H9 (cell line): ENCODE measurements around the gene RBX1. TPM values are rescaled to one million over a fixed set of nuclear protein-coding genes. Genes with fewer than 3 reads are reported as not detected.
A peak's percentile ranks its signal among the peaks of the same experiment; 100 is the strongest.

Experiments
- DNase-seq: peaks from one replicate; pipeline ENCODE4 v3.0.0-alpha.2; 2017
- H2AFZ ChIP-seq: one replicate; pipeline ENCODE4 v1.6.1; 2013; ENCODE audit warnings: mild to moderate bottlenecking, low read length, control low read depth, moderate library complexity
- H2AK5ac ChIP-seq: 2 replicates; pipeline ENCODE4 v1.6.1; 2013; ENCODE audit warnings: low read length, control low read depth, mixed read lengths; ENCODE audit not compliant: insufficient read length
- H2BK120ac ChIP-seq: one replicate; pipeline ENCODE4 v1.6.1; 2013; ENCODE audit warnings: low read depth, mild to moderate bottlenecking, low read length, control low read depth, inconsistent platforms; ENCODE audit not compliant: poor library complexity, severe bottlenecking
- H2BK12ac ChIP-seq: 2 replicates; pipeline ENCODE4 v1.6.1; 2013; ENCODE audit warnings: low read length, control low read depth, mixed read lengths, low read depth; ENCODE audit not compliant: insufficient read length
- H2BK15ac ChIP-seq: 2 replicates; pipeline ENCODE4 v1.6.1; 2013; ENCODE audit warnings: low read depth, low read length, control low read depth
- H2BK20ac ChIP-seq: one replicate; pipeline ENCODE4 v1.6.1; 2013; ENCODE audit warnings: low read depth, mild to moderate bottlenecking, low read length, control low read depth, inconsistent platforms; ENCODE audit not compliant: poor library complexity, severe bottlenecking
- H2BK5ac ChIP-seq: 2 replicates; pipeline ENCODE4 v1.6.1; 2013; ENCODE audit warnings: low read length, control low read depth, mixed read lengths; ENCODE audit not compliant: insufficient read length
- H3K14ac ChIP-seq: 2 replicates; pipeline ENCODE4 v1.6.1; 2013; ENCODE audit warnings: low read length, control low read depth; ENCODE audit not compliant: insufficient read depth
- H3K18ac ChIP-seq: 2 replicates; pipeline ENCODE4 v1.6.1; 2013; ENCODE audit warnings: low read depth, mild to moderate bottlenecking, mixed read lengths, low read length, control low read depth; ENCODE audit not compliant: insufficient read length
- H3K23ac ChIP-seq: 2 replicates; pipeline ENCODE4 v1.6.1; 2013; ENCODE audit warnings: low read length, control low read depth, mixed read lengths, low read depth; ENCODE audit not compliant: insufficient read length
- H3K23me2 ChIP-seq: 2 replicates; pipeline ENCODE4 v1.6.1; 2013; ENCODE audit warnings: low read depth, mild to moderate bottlenecking, mixed read lengths, low read length, control low read depth; ENCODE audit not compliant: insufficient read length, poor library complexity, severe bottlenecking
- H3K27ac ChIP-seq: 2 replicates; pipeline ENCODE4 v1.5.1; 2013; ENCODE audit warnings: low read length, control low read depth, mixed read lengths, low read depth; ENCODE audit not compliant: insufficient read length
- H3K27me3 ChIP-seq: 2 replicates; pipeline ENCODE4 v1.6.1; 2013; ENCODE audit warnings: low read length, control low read depth, inconsistent platforms; ENCODE audit not compliant: insufficient read depth
- H3K4ac ChIP-seq: 2 replicates; pipeline ENCODE4 v1.6.1; 2013; ENCODE audit warnings: low read depth, mild to moderate bottlenecking, control low read depth, inconsistent platforms, low read length, moderate library complexity
- H3K4me1 ChIP-seq: 2 replicates; pipeline ENCODE4 v1.6.1; 2013; ENCODE audit warnings: low read length, control low read depth, inconsistent platforms; ENCODE audit not compliant: insufficient read depth
- H3K4me2 ChIP-seq: 2 replicates; pipeline ENCODE4 v1.6.1; 2013; ENCODE audit warnings: low read length, control low read depth, mixed read lengths; ENCODE audit not compliant: insufficient read length, insufficient read depth
- H3K56ac ChIP-seq: 2 replicates; pipeline ENCODE4 v1.6.1; 2013; ENCODE audit warnings: low read depth, mild to moderate bottlenecking, mixed read lengths, low read length, control low read depth; ENCODE audit not compliant: insufficient read length
- H3K79me1 ChIP-seq: 2 replicates; pipeline ENCODE4 v1.6.1; 2013; ENCODE audit warnings: low read depth, mild to moderate bottlenecking, moderate library complexity, low read length, control low read depth, inconsistent platforms; ENCODE audit not compliant: insufficient read depth, poor library complexity, severe bottlenecking
- H3K79me2 ChIP-seq: 2 replicates; pipeline ENCODE4 v1.6.1; 2013; ENCODE audit warnings: low read length, control low read depth, inconsistent platforms; ENCODE audit not compliant: insufficient read depth
- H3K9ac ChIP-seq: 2 replicates; pipeline ENCODE4 v1.6.1; 2013; ENCODE audit warnings: low read length, control low read depth, mixed read lengths; ENCODE audit not compliant: insufficient read length; ENCODE audit errors: extremely low read depth
- H3K9me3 ChIP-seq: one replicate; pipeline ENCODE4 v1.6.1; 2013; ENCODE audit warnings: low read depth, low read length, inconsistent platforms; ENCODE audit not compliant: control insufficient read depth
- H3T11ph ChIP-seq: one replicate; pipeline ENCODE4 v1.6.1; 2013; ENCODE audit warnings: mild to moderate bottlenecking, low read length, control low read depth, inconsistent platforms
- H4K20me1 ChIP-seq: one replicate; pipeline ENCODE4 v1.6.1; 2013; ENCODE audit not compliant: control insufficient read depth, insufficient read length, insufficient read depth
- H4K5ac ChIP-seq: 2 replicates; pipeline ENCODE4 v1.6.1; 2013; ENCODE audit warnings: low read depth, mild to moderate bottlenecking, mixed read lengths, low read length, control low read depth; ENCODE audit not compliant: insufficient read length
- H4K8ac ChIP-seq: replicated peaks from 2 replicates; pipeline ENCODE4 v1.6.1; 2013; ENCODE audit warnings: low read length, control low read depth, mixed read lengths, low read depth; ENCODE audit not compliant: insufficient read length
- H4K91ac ChIP-seq: 2 replicates; pipeline ENCODE4 v1.6.1; 2013; ENCODE audit warnings: low read depth, mild to moderate bottlenecking, moderate library complexity, mixed read lengths, low read length, control low read depth; ENCODE audit not compliant: insufficient read length
- H3K27ac Mint-ChIP-seq, 3 experiments: 2 replicates in 2 of 3; 3 replicates in 1 of 3; pipeline ENCODE4 v1.8.0; 2020 to 2021; ENCODE audit warnings: mixed read lengths in 3 of 3, mild to moderate bottlenecking in 1 of 3, moderate library complexity in 1 of 3
- H3K27me3 Mint-ChIP-seq: 2 replicates; pipeline ENCODE4 v1.8.0; 2021; ENCODE audit warnings: low read depth, mild to moderate bottlenecking, moderate library complexity, mixed read lengths
- H3K36me3 Mint-ChIP-seq, 3 experiments: 2 replicates in 2 of 3; 3 replicates in 1 of 3; pipeline ENCODE4 v1.8.0; 2020 to 2021; ENCODE audit warnings: low read depth in 3 of 3, mixed read lengths in 3 of 3; ENCODE audit not compliant: insufficient read depth in 1 of 3
- H3K4me1 Mint-ChIP-seq, 2 experiments: 2 replicates each; pipeline ENCODE4 v1.8.0; 2020; ENCODE audit warnings: mixed read lengths in 2 of 2
- H3K4me3 Mint-ChIP-seq, 2 experiments: 2 replicates in 1 of 2; 3 replicates in 1 of 2; pipeline ENCODE4 v1.8.0; 2020 to 2021; ENCODE audit warnings: mild to moderate bottlenecking in 2 of 2, mixed read lengths in 2 of 2, moderate library complexity in 1 of 2
- H3K9me3 Mint-ChIP-seq, 2 experiments: 2 replicates in 1 of 2; 3 replicates in 1 of 2; pipeline ENCODE4 v1.8.0; 2020; ENCODE audit warnings: mild to moderate bottlenecking in 2 of 2, mixed read lengths in 2 of 2, moderate library complexity in 1 of 2
- WGBS: extraction: QIAGEN DNeasy Blood & Tissue Kit; methylation state at CpG from one replicate; pipeline ENCODE4 v1.1.7; 2013; ENCODE audit warnings: missing lambda C conversion rate, low lambda C conversion rate, mixed read lengths; ENCODE audit not compliant: insufficient read length; ENCODE audit errors: extremely low coverage; 5-methylcytosine and 5-hydroxymethylcytosine counted together
- total RNA-seq: library from RNA; stranded (reverse); gene quantifications from 2 replicates; pipeline ENCODE4 v1.2.1, GENCODE V29; 2021
- TF ChIP-seq, protein P1 (sequence below): fragments of 200-600 bp; sonication (generic); conservative IDR thresholded peaks from 3 replicates; pipeline ENCODE4 v1.8.0; 2021; ENCODE audit warnings: antibody characterized with exemption, mild to moderate bottlenecking

RBX1 gene
- total RNA-seq, 1 experiment from 2014 or later = 85.6 TPM

GRCh38 chr22:40908895-40909294 lies 42.3 kb upstream of the RBX1 start:
- peaks cover 4 to 5% of the 10 kb centered on the region in 2 experiments for H3K4me1 Mint-ChIP-seq
- Histone ChIP-seq H4K5ac (no peak overlapping the region), H3K9me3 (no peaks in the 10 kb centered on the region), H3K4me2 (no peak overlapping the region), H2BK120ac (no peak overlapping the region), H4K91ac (no peak overlapping the region), H4K8ac (no peak overlapping the region), H3K23ac (no peak overlapping the region), H3K4ac (no peak overlapping the region), H3K27ac (no peak overlapping the region), H3K14ac (no peak overlapping the region), H2BK15ac (no peak overlapping the region), H2AFZ (no peak overlapping the region), H3K79me2 (no peaks in the 10 kb centered on the region), H3K18ac (no peak overlapping the region), H4K20me1 (no peaks in the 10 kb centered on the region), H3T11ph (no peak overlapping the region), H3K27me3 (no peaks in the 10 kb centered on the region), H3K23me2 (no peaks in the 10 kb centered on the region), H3K4me1 (no peaks in the 10 kb centered on the region), H2BK5ac (no peak overlapping the region), H3K56ac (no peak overlapping the region), H2BK20ac (no peak overlapping the region), H3K79me1 (no peaks in the 10 kb centered on the region), H3K9ac (no peak overlapping the region), H2BK12ac (no peak overlapping the region), H2AK5ac (no peak overlapping the region)
- H3K27me3 Mint-ChIP-seq = no peaks in the 10 kb centered on the region
- no CpG with 5 or more reads among the region's 6 CpGs for WGBS
- TF ChIP-seq, protein P1, sequence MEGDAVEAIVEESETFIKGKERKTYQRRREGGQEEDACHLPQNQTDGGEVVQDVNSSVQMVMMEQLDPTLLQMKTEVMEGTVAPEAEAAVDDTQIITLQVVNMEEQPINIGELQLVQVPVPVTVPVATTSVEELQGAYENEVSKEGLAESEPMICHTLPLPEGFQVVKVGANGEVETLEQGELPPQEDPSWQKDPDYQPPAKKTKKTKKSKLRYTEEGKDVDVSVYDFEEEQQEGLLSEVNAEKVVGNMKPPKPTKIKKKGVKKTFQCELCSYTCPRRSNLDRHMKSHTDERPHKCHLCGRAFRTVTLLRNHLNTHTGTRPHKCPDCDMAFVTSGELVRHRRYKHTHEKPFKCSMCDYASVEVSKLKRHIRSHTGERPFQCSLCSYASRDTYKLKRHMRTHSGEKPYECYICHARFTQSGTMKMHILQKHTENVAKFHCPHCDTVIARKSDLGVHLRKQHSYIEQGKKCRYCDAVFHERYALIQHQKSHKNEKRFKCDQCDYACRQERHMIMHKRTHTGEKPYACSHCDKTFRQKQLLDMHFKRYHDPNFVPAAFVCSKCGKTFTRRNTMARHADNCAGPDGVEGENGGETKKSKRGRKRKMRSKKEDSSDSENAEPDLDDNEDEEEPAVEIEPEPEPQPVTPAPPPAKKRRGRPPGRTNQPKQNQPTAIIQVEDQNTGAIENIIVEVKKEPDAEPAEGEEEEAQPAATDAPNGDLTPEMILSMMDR = no peak
- H3K27ac Mint-ChIP-seq = peak overlapping the region in 2 of 3 experiments; percentile 76 to 83; a peak in 3 of 7 replicates
- H3K9me3 Mint-ChIP-seq = no peaks in the 10 kb centered on the region
- H3K36me3 Mint-ChIP-seq = peaks cover 8 to 38% (median 19%) of the 10 kb centered on the region in 3 experiments
- no peak overlapping the region for H3K4me3 Mint-ChIP-seq
- peak; percentile 28 for DNase-seq
